ENCODE results near the gene SLC6A7. TPM values are rescaled to one million over a fixed set of nuclear protein-coding genes. Genes with fewer than 3 reads are reported as not detected.
"Not testable (repeated sequence)": the region's sequence is repeated elsewhere in the genome, so short reads cannot be mapped to it uniquely, and the experiment has no call there.

The SLC6A7 gene
- total RNA-seq, 1 experiment from 2014 or later: not detected

DNA sequence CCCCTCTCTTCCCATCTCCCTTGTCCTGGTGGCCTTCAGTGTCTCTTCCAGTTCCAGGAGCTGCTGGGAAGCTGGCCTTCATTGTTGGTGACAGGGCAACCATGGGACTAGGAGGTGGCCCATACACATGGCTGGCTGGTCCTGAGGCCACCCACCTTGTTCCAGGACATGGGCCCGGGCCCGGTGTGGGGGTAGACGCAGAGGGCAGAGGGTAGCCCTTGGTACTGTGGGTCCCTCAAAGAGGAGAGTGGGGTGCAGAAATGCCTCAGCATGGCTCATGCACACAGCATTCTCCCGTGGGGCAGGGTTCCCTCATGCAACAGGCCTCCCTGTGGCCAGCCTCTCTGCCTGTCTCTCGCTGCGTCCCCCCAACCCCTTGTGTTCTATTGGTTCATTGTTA lies 20.8 kb downstream of the SLC6A7 start:
- DNase-seq (ENCODE audit: low spot score): no peak
- in situ Hi-C loops (cut with HindIII; ENCODE audit: low sequenced_read_pairs): no loop called here

DNA sequence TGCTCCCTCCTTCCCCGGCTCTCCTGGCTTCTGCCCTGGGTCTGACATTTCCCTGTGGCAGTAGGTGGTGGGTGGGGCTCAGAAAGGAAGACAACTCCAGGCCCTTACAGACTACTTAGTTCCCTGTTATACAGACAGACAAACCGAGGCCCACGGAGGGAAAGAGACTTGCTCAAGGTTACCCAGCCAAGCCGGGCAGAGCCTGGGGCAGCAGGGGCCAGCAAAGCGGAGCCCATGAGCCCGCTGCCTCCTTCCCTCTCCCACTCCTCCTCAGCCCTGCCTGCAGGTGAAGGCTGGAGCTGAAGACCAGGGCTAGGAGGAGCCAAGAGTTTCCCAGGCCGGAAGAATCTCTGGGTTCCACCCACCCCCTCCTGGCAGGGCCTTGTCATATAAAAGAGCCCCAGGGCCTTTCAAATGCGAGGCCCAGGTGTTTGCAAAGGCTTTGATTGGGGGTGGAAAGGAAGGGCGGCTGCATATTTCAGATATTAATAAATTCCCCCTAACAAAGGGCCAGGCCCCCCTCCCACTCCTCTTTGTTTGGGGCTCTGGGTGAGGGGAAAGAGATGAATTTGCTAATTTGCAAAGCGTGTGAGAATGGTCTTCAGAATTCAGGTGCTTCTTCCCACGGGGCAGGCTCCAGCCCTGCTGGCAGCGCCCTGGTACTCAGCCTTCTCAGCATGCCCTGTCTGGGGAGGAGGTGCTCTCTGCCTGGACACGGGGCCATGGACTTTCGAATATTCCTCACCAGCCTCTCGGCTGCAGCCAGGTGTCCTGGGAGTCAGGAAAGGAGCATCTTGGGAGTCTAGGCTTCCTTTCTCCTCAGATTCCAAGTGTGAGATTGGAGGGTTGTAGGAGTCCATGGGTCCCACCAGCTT lies 21.5 kb downstream of the SLC6A7 start:
- no peak for DNase-seq (ENCODE audit: low spot score)
- in situ Hi-C loops (cut with HindIII; ENCODE audit: low sequenced_read_pairs): no loop called here

DNA sequence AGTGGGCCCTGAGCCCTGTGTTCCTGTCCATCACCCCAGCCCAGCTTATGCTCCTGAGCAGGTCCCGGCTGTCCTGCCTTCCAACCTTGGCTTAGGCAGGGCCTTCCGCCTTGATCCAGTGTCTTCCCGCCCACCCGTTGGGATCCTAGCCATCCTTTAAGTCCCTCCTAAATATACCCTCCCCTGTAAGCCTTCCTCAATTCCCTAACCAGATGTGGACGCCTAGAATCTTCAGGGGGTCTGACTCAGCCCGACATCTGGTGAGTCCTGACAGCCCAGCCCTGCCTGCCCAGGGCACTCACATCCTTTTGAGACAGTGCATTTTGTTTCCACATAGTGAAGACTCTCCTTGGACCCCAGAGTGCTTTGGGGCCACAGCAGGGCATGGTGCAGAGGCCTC lies 23.7 kb downstream of the SLC6A7 start:
- in situ Hi-C loops (cut with HindIII; ENCODE audit: low sequenced_read_pairs): no loop called here
- no peak for DNase-seq (ENCODE audit: low spot score)

DNA sequence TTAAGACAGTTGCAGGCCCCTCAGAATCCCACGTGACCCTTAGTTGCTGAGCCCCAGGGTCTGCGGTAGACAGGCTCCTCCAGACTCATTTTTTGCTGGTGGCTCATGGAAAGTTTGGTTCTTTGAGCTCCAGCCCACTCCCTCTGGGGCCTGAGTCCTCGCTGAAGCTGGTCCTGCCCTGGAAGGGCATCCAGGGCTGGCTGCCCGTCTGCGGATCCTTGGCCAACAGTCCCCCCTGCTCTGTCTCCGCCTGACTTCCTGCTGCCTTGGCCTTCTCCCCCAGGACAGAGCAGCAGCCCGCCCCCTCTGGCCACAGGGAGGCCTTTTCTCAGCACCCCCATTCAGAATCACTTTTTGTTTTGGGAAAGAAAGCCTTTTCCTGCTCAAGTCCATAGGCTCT lies 24.4 kb downstream of the SLC6A7 start:
- no peak for DNase-seq (ENCODE audit: low spot score)
- in situ Hi-C loops (cut with HindIII; ENCODE audit: low sequenced_read_pairs): no loop called here

DNA sequence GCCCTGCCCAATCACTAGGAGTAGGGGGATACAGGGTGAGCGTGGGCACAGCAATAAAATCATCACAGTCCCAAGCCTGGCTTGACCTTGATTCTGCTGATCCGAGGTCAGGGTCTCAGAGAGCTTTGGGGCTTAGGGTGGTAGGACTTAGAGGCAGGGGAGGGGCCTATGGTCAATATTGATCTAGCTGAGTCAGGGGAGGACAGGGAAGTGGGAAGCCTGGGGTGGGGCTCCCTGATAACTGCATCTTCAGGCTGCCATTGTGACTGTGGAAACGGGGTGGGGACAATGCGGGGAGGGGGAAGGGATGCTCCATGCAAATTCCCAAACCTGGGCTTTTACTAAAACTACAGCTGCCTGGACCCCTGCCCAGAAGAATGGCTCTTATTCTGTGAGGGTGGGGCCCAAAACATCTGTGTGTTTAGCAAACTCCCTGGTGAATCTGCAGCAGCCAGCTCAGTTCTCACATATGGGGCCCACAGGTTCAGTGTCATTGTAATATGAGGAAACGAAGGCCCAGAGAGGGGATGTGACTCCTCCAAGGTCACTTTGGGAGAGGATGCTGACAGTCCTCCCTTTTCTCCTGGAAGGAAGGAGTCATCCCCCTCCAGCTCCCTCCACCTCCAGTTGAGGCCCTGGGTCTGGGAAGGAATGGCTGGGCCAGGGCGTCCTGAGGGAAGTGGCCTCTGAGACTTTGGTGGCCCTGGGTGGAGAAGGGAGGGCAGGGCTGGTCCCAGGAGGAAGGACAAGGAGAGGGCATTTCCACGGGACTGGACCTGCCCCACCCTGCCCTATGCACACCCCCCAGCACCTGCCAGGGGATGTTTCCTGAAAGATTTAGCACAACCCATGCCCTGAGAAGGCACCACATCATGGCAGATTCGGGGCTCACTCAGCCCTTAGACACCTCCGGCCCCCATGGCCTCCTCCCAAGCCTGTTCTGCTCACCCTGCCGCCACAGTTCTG lies 26.4 kb downstream of the SLC6A7 start:
- in situ Hi-C loops (cut with HindIII; ENCODE audit: low sequenced_read_pairs): no loop called here

DNA sequence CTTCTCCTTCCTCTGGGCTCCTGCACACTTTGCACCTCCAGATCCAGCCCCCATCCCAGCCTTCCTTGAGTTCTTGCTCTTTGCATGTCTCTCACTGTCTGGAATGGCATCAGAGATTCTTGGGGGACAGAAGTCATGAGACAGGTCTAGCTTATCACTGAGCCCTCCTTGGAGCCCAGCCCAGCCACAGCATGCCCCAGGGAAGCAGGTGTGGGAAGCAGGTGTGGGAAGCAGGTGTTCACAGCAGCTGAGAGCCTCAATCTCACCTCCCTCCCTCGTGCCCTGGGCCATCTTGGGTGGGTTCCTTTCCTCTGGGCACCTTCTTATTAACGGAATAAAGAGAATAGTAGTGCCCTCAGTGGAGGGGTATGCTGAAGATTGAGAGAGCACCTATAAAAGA lies 27.2 kb downstream of the SLC6A7 start:
- DNase-seq (ENCODE audit: low spot score): no peak
- in situ Hi-C loops (cut with HindIII; ENCODE audit: low sequenced_read_pairs): no loop called here

More for the DNA sequence above, 26.4 kb downstream of the SLC6A7 start:
- DNase-seq (ENCODE audit: low spot score): no peak

DNA sequence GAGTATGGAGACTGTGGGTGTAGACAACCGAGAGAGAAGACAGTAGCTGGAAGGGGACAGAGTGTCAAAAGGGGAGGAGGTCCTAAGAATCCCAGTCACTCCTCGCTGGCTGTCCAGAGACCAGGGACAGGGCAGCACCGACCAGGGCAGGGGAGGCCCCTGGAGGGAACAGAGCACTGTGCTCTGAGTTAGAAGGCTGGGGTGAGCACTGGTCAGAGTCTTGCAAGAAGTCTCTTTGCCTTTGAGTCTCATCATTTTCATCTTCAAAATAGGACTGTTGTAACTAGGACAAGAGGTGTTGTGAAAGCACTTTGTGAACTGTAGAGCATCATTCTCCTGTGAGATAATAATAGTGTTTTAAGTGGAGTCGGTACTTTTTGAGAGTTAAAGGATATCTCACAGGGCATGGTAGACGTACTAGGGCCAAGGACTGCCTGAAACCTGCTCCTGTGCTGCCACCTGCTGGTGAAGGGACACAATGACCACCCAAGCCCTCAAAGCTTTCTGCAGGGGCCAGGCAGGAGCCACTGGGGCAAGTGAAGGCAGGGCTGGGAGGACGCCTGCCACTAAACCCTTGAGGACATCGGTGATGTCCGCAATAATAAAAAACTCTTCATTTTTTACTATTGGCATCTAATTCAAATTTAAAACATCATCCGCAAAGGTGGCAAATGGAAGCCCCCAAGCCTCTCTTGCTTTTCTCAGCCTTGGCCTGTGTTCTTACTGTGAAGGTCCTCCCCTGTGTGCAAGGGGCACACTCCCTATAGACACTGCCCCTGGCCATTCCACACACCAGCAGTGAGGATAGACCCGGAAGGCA lies 28.2 kb downstream of the SLC6A7 start:
- in situ Hi-C loops (cut with HindIII; ENCODE audit: low sequenced_read_pairs): no loop called here
- DNase-seq (ENCODE audit: low spot score): peak; percentile 91

DNA sequence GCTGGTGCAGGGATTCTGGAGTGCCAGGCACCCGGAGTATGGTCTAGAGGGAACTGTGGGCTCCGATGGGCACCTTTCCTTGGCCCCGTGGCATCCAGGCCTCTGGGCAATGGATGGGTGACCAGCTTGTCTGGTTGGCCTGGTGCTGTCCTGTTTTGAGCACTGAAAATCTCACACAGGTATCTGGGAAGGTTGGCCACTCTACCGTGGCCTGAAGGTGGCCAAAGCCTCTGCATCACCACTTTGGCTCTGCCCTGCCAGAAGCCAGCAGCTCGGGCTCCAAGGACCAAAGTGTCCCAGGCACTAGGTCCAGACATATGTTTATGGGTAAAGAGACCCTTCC lies 28.8 kb downstream of the SLC6A7 start:
- in situ Hi-C loops (cut with HindIII; ENCODE audit: low sequenced_read_pairs): no loop called here
- DNase-seq (ENCODE audit: low spot score): no peak

DNA sequence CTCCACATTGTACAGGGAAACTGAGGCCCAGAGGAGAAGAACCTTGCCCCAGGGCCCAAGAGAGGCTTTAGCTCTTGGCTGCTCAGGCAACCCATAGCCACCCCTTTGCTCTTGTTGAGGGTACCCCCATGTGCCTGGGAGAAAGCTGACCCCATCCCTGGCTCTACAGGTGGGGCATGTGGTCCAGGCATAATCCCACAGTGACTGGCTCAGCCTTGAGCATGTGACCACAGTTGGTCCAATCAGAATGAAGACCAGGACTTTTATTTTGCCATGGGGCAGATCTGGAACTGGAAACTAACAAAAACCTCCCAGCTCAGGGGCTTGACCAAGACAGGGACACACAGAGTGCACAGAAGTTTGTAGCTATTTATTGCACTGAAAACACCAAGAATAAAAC lies 29.3 kb downstream of the SLC6A7 start:
- DNase-seq (ENCODE audit: low spot score): no peak
- in situ Hi-C loops (cut with HindIII; ENCODE audit: low sequenced_read_pairs): no loop called here

DNA sequence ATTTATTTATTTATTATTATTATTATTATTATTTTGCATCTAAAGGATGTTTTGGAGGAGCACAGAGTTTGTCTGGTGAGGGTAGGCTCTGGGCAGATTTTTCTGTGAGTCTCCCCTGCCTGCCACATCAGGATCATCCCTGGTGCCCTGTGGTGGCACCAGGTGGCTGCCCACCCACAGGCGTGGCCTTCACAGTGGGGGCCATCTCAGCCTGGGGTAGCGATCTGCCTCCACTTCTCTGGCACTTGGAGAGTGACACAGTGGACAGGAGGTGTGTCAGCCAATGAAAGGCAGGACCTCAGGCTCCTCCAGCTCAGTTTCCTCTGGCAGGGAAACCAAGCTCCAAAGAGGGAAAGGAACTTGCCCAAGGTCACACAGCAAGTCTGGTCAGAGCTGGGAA lies 30.0 kb downstream of the SLC6A7 start:
- in situ Hi-C loops (cut with HindIII; ENCODE audit: low sequenced_read_pairs): no loop called here

DNA sequence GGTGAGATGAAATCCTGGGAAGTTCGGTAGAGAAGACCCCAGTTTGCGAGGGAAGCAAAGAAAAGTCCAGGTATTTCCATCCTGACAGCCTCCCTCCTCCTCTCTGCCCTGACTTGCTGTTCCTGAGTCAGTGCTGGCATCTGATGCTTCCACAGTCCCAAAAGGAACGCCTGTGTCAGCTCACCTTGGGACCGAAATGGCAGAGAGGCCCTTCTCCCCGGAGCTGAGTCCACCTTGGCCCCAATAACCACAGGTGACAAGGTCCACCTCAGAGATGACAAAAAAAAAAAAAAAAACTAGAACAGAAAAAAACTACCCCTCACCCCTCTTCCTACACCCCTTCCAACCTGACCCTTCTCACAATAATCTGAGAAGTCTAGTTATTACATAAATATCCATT lies 31.6 kb downstream of the SLC6A7 start:
- in situ Hi-C loops (cut with HindIII; ENCODE audit: low sequenced_read_pairs): no loop called here
- DNase-seq (ENCODE audit: low spot score): no peak

More for the DNA sequence above, 30.0 kb downstream of the SLC6A7 start:
- DNase-seq (ENCODE audit: low spot score): no peak

DNA sequence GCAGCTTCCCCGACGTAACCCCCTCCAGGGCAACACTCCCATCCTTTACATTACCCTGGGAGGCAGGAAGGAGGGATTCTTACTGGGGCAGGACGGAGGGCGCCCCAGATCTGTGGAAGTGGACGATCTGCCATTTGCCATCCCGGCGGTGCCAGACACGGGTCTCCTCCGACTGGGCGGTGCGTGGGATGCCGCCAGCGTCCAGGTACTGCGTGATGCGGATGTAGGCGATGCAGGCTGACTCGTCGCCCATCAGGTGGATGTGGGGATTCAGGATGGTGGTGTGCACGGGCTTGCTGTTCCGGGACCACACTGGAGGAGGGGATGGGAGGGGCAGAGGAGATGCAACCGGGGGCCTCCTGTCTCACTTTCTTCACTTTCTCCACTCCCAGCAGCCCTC lies 33.0 kb downstream of the SLC6A7 start:
- DNase-seq (ENCODE audit: low spot score): no peak
- in situ Hi-C loops (cut with HindIII; ENCODE audit: low sequenced_read_pairs): no loop called here

DNA sequence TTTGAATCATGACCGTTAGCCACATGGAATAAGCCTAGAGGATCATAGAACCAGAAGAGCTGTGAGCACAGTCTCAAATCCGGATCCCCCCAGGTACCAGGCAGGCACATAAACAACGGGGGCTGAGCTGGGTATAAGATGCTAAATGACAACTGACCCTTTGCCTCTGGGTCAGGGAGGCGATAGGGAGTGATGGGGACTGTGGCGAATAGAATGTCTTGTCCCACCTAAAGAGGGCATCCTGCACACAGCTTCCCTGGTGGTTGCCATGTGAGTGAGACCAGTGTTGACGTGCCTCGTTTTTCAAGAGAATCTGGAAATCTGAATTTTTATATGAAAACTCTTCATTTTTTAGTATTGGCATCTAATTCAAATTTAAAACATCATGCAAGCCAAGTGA lies 33.6 kb downstream of the SLC6A7 start:
- in situ Hi-C loops (cut with HindIII; ENCODE audit: low sequenced_read_pairs): no loop called here
- DNase-seq (ENCODE audit: low spot score): no peak

DNA sequence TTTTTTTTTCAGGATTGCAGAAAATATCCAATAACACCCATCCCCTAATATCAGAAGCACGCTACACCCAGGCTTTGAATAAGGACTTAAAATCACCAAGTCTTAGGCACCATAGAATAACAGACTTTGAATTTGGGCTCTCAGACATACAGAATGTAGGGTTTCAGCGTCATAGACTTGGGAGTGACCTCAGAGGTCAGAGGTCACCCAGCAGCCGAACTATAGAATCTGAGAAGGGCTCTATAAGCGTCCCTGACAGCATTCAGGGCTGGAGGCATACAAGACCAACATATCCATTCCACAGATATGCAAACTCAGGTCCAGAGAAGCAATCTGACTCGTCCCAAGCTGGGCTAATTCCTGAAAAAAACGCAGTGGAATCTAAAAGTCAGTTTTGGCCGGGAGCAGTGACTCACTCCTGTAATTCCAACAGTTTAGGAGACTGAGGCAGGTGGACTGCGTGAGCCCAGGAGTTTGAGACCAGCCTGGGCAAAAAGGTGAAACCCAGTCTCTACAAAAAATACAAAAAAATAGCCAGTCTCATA lies 34.7 kb downstream of the SLC6A7 start:
- in situ Hi-C loops (cut with HindIII; ENCODE audit: low sequenced_read_pairs): no loop called here

DNA sequence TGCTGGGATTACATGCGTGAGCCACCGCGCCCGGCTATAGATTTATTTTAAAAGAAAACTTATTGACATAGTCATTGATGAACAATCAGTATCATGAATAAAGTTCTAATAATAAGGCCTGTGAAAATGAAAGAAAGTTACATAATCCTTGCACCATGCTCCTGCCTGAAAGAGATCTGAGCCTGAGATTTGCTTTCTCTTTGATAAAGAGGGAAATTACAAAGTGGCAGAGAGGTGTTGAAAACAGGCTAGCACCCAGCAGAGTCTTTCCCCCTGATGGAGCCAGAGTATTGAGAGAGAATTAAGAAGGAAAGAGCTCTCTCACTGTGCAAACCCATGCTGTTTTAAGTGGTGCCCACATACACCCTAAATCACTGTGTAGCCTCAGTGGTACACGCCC lies 37.2 kb downstream of the SLC6A7 start:
- in situ Hi-C loops (cut with HindIII; ENCODE audit: low sequenced_read_pairs): no loop called here

More for the DNA sequence above, 34.7 kb downstream of the SLC6A7 start:
- no peak for DNase-seq (ENCODE audit: low spot score)

DNA sequence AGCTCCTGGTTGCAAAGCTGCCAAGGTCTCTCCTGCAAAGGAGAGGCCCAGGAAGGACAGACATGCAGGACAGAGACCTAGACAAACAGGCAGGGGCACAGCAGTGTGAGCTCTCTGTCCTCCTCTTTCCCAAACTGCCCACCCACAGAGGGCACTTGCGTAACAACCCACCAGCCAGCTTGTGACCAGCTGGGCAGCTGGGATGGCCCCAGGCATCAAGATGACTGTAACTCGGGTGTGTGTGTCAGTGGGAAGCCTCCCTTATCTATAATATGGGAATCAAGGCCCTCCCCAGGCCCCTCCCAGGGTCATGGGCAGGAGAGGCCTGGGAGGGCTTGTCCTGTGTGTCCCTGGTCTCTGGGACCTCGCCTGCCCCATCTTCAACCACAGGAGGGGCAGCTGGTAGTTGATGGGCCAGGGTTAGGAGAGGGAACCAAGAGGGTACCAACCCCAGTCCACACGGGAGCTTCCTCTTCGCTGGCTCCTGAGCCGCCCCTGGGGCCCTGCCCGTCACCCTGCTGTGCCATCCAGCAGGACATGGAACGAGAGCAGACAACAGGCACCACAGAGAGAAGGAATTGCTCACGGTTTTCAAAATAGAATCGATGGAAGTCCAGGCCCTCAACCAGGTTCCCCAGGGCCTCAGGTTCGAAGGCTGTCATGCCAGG lies 37.9 kb downstream of the SLC6A7 start:
- in situ Hi-C loops (cut with HindIII; ENCODE audit: low sequenced_read_pairs): no loop called here
- no peak for DNase-seq (ENCODE audit: low spot score)

More for the DNA sequence above, 37.2 kb downstream of the SLC6A7 start:
- no peak for DNase-seq (ENCODE audit: low spot score)

DNA sequence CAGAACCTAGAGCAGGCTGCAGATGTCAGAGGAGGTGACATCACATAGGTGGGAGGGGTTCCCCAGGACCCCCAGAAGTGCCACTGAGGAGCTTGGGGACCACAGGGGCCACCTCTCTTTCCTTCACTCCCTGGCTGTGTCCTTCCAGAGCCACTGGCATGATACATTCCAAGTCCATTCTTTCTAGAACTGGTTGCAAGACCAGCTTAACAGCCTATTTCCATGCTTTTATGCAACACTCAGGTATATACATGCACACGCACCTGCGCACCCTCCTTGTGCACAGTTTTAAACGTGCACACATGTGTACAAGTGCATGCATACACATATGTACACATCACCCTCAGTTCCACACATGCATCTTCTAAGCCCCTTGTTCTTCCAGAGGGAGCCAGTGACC lies 39.7 kb downstream of the SLC6A7 start:
- DNase-seq (ENCODE audit: low spot score): no peak
- in situ Hi-C loops (cut with HindIII; ENCODE audit: low sequenced_read_pairs): no loop called here

DNA sequence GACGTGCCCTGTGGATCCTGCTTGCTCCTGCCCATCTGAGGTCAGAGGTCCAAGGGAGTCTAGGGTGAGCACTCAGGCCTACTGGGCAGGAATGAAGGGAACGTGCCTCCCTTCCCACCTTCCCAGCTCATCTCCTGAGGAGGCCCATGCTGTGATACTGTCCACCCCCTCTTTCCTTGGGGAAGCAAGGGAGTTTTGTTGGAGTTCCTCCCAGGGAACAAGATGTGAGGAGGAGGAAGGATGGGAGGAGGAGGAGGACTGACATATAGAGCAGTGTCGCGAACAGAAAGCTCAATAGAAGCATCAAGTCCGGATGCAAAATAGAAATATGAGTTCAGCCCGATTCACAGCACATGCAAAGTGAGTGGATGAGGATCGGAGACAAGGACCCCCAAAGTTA lies 41.0 kb downstream of the SLC6A7 start:
- in situ Hi-C loops (cut with HindIII; ENCODE audit: low sequenced_read_pairs): no loop called here
- DNase-seq (ENCODE audit: low spot score): no peak

DNA sequence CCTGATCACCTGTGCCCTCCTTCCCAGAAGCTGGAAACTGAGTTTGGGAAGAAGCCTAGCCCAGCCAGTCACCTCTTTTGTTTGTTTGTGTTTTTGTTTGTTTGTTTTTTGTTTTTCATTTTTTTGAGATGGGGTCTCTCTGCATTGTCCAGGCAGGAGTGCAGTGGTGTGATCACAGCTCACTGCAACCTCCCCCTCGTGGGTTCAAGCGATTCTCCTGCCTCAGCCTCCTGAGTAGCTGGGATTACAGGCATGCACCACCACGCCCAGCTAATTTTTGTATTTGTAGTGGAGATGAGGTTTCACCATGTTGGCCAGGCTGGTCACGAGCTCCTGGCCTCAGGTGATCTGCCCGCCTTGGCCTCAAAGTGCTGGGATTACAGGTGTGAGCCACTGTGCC lies 43.8 kb downstream of the SLC6A7 start:
- DNase-seq (ENCODE audit: low spot score); in situ Hi-C loops (cut with HindIII; ENCODE audit: low sequenced_read_pairs): not testable (repeated sequence)
